HL-60 (cell line): ENCODE measurements around the gene RERG.

ENCODE experiments used
- DNase-seq, 2 experiments: peaks; one replicate each; pipeline ENCODE4 v3.0.0-alpha.2; 2010 to 2020; ENCODE audit warnings: low read depth in 1 of 2, low spot score in 1 of 2
- H3K27ac ChIP-seq: fragments of 250-450 bp; sonication (Bioruptor Pico); replicated peaks from 2 replicates; pipeline ENCODE4 v1.5.1; 2020; ENCODE audit warnings: mild to moderate bottlenecking, moderate library complexity
- H3K27me3 ChIP-seq: fragments of 250-450 bp; sonication (Bioruptor Pico); 2 replicates; pipeline ENCODE4 v1.5.1; 2021; ENCODE audit warnings: mild to moderate bottlenecking, moderate library complexity; ENCODE audit not compliant: insufficient read depth, poor library complexity, severe bottlenecking
- H3K4me3 ChIP-seq: replicated peaks from 2 replicates; pipeline ENCODE4 v1.5.1; 2011; ENCODE audit warnings: mild to moderate bottlenecking, control low read depth, low read length; ENCODE audit not compliant: insufficient read depth
- GABPA ChIP-seq: IDR thresholded peaks from 2 replicates; pipeline ENCODE4 v1.6.1; 2012; ENCODE audit warnings: low read depth
- POLR2AphosphoS5 ChIP-seq: IDR thresholded peaks from 2 replicates; pipeline ENCODE4 v1.6.1; 2012; ENCODE audit warnings: low read depth
- SPI1 ChIP-seq: IDR thresholded peaks from 2 replicates; pipeline ENCODE4 v1.6.1; 2012; ENCODE audit warnings: low read depth, mild to moderate bottlenecking, borderline replicate concordance
- TF ChIP-seq, protein P1 (sequence below): IDR thresholded peaks from one replicate; pipeline ENCODE4 v1.5.1; 2011; ENCODE audit warnings: low read length, control low read depth, inconsistent platforms; ENCODE audit not compliant: insufficient read depth
- TF ChIP-seq, protein P2 (sequence below): IDR thresholded peaks from 2 replicates; pipeline ENCODE4 v1.6.1; 2012; ENCODE audit warnings: low read depth; ENCODE audit not compliant: insufficient replicate concordance

The RERG gene

DNA sequence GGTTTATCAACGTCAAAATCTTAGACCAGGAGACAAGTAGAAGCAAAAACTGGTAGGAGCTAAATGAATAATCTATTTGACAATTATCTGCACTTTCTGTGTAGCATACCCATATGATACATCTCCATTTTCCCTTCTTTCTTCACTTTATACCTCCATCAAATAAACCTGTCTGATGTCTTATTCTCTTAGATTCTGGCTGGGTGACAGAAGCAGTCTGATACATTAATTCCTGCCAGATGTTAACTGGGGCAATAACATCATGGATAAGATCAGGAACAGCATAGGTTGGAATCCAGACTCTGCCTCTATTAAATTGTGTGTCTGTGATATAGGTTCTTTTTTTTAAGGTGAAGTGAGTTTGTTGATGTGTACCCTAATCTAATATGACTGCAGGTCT, 11.7 kb upstream of the RERG start:
- peaks cover 3% of the 10 kb centered on the region for H3K27me3 ChIP-seq
- no peak for DNase-seq
- H3K4me3 ChIP-seq = no peak overlapping the region
- TF ChIP-seq SPI1 (no peak), POLR2AphosphoS5 (no peak), GABPA (no peak)
- TF ChIP-seq, protein P1, sequence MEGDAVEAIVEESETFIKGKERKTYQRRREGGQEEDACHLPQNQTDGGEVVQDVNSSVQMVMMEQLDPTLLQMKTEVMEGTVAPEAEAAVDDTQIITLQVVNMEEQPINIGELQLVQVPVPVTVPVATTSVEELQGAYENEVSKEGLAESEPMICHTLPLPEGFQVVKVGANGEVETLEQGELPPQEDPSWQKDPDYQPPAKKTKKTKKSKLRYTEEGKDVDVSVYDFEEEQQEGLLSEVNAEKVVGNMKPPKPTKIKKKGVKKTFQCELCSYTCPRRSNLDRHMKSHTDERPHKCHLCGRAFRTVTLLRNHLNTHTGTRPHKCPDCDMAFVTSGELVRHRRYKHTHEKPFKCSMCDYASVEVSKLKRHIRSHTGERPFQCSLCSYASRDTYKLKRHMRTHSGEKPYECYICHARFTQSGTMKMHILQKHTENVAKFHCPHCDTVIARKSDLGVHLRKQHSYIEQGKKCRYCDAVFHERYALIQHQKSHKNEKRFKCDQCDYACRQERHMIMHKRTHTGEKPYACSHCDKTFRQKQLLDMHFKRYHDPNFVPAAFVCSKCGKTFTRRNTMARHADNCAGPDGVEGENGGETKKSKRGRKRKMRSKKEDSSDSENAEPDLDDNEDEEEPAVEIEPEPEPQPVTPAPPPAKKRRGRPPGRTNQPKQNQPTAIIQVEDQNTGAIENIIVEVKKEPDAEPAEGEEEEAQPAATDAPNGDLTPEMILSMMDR = no peak
- TF ChIP-seq, protein P2, sequence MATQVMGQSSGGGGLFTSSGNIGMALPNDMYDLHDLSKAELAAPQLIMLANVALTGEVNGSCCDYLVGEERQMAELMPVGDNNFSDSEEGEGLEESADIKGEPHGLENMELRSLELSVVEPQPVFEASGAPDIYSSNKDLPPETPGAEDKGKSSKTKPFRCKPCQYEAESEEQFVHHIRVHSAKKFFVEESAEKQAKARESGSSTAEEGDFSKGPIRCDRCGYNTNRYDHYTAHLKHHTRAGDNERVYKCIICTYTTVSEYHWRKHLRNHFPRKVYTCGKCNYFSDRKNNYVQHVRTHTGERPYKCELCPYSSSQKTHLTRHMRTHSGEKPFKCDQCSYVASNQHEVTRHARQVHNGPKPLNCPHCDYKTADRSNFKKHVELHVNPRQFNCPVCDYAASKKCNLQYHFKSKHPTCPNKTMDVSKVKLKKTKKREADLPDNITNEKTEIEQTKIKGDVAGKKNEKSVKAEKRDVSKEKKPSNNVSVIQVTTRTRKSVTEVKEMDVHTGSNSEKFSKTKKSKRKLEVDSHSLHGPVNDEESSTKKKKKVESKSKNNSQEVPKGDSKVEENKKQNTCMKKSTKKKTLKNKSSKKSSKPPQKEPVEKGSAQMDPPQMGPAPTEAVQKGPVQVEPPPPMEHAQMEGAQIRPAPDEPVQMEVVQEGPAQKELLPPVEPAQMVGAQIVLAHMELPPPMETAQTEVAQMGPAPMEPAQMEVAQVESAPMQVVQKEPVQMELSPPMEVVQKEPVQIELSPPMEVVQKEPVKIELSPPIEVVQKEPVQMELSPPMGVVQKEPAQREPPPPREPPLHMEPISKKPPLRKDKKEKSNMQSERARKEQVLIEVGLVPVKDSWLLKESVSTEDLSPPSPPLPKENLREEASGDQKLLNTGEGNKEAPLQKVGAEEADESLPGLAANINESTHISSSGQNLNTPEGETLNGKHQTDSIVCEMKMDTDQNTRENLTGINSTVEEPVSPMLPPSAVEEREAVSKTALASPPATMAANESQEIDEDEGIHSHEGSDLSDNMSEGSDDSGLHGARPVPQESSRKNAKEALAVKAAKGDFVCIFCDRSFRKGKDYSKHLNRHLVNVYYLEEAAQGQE = no peak
- no peak overlapping the region for H3K27ac ChIP-seq

DNA sequence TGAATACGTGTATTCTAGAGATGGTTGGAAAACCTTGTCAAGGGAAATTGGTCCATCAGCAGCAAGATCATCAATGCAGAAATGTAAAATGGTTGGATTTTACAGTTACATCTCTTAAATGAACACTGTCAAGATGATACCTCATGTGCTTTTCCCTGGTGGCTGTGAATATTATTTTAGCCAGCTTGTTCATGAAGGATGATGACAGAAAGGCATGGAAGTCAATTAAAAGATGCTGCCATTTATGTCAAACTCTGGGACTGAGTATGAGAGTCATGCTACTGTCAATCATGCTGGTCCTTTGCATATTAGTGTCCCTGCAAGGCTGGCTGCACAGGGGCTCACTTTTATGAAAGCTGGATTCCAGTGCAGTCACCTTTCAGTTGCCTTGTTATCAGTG, 10.3 kb upstream of the RERG start:
- Histone ChIP-seq H3K27ac (no peak overlapping the region), H3K4me3 (no peak overlapping the region), H3K27me3 (no peaks in the 10 kb centered on the region)
- DNase-seq = no peak
- TF ChIP-seq GABPA (no peak), POLR2AphosphoS5 (no peak), SPI1 (no peak)
- TF ChIP-seq, protein P1 = no peak
- TF ChIP-seq, protein P2 = no peak

DNA sequence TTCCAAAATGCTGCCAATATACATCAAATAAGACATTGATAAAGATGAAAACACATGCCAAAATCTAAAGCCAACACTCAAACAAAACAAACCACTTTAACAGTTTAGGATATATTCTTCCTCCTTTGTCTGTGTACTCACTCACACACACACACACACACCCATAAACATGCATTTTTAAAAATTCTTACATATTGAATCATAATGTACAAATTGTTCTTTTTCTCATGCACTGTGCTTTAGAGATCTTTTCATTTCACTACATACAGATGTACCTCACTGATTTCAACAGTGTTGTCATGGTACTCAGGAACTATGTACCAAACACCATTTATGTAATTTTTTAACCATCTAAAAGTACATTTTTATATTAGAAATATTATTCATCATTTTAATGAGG, 9.5 kb upstream of the RERG start:
- H3K4me3 ChIP-seq = no peak overlapping the region
- no peak for DNase-seq
- TF ChIP-seq, protein P1 = no peak
- TF ChIP-seq GABPA = no peak
- TF ChIP-seq, protein P2 = no peak
- TF ChIP-seq POLR2AphosphoS5 = no peak
- no peak for TF ChIP-seq SPI1
- H3K27me3 ChIP-seq = no peaks in the 10 kb centered on the region
- H3K27ac ChIP-seq = no peak overlapping the region
